ENCODE measurements around the gene WDR77.

DNA sequence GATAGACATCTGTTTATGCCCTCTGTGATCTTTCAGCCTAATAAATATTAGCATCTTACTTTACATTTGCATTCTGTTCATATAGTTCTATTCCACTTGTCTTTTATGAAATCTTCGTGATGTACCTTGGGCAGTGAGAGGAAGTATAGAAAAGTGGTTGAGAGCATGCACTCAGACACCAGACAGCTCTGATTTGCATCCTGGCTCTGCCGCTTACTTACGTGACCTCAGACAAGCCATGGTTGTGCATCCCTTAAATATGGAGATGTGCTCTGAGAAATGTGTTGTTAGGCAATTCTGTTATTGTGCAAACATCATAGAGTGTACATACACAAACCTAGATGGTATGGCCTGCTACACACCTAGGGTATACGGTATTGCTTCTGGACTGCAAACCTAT lies 44.5 kb downstream of the WDR77 start:
- TF ChIP-seq, protein P1, sequence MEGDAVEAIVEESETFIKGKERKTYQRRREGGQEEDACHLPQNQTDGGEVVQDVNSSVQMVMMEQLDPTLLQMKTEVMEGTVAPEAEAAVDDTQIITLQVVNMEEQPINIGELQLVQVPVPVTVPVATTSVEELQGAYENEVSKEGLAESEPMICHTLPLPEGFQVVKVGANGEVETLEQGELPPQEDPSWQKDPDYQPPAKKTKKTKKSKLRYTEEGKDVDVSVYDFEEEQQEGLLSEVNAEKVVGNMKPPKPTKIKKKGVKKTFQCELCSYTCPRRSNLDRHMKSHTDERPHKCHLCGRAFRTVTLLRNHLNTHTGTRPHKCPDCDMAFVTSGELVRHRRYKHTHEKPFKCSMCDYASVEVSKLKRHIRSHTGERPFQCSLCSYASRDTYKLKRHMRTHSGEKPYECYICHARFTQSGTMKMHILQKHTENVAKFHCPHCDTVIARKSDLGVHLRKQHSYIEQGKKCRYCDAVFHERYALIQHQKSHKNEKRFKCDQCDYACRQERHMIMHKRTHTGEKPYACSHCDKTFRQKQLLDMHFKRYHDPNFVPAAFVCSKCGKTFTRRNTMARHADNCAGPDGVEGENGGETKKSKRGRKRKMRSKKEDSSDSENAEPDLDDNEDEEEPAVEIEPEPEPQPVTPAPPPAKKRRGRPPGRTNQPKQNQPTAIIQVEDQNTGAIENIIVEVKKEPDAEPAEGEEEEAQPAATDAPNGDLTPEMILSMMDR (conservative IDR thresholded peaks at IDR 0.05; ENCODE audit: low read depth, low read length): no peak
- TF ChIP-seq, protein P2, sequence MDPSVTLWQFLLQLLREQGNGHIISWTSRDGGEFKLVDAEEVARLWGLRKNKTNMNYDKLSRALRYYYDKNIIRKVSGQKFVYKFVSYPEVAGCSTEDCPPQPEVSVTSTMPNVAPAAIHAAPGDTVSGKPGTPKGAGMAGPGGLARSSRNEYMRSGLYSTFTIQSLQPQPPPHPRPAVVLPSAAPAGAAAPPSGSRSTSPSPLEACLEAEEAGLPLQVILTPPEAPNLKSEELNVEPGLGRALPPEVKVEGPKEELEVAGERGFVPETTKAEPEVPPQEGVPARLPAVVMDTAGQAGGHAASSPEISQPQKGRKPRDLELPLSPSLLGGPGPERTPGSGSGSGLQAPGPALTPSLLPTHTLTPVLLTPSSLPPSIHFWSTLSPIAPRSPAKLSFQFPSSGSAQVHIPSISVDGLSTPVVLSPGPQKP (IDR thresholded peaks at IDR 0.05; ENCODE audit: borderline replicate concordance, low read depth, low read length): no peak

All from IMR-90 (cell line).